Lower leg skin (tissue), 4 donors: Measurements from ENCODE around the gene FNDC3B. TPM values are rescaled to one million over a fixed set of nuclear protein-coding genes. Genes with fewer than 3 reads are reported as not detected.

Experiments used
- DNase-seq, 2 donors: peaks; one replicate each; pipeline ENCODE4 v3.0.0-alpha.2; 2019; ENCODE audit warnings: low spot score in 2 of 2
- H3K4me3 ChIP-seq: fragments of 200-600 bp; sonication (generic); 2 replicates; pipeline ENCODE4 v1.5.1; 2017; ENCODE audit warnings: mild to moderate bottlenecking, low read depth; ENCODE audit not compliant: poor library complexity, severe bottlenecking
- POLR2A ChIP-seq, 2 donors: fragments of 450-650 bp; IDR thresholded peaks; one replicate each; pipeline ENCODE4 v1.6.1; 2016 to 2017; ENCODE audit warnings: antibody characterized with exemption in 2 of 2, mild to moderate bottlenecking in 1 of 2, moderate library complexity in 1 of 2
- WGBS, 2 donors: methylation state at CpG; one replicate each; pipeline ENCODE4 v1.1.5; 2018; 5-methylcytosine and 5-hydroxymethylcytosine counted together
- intact Hi-C: fragments of 100-400 bp; cut with DNase I; formaldehyde crosslinking; loops from one replicate; pipeline ENCODE4 v1.15.0; 2023; ENCODE audit warnings: low total_unique reads
- total RNA-seq, 4 donors: library from RNA; depleted of rRNA; stranded (reverse); fragments of >200 nt; gene quantifications; one replicate each; pipeline ENCODE4 v1.1.0, GENCODE V29; 2016
- TF ChIP-seq, protein P1 (sequence below), 3 donors: fragments of 450-650 bp; IDR thresholded peaks; one replicate each; pipeline ENCODE4 v1.5.1; 2016; ENCODE audit warnings: antibody characterized with exemption in 3 of 3, mild to moderate bottlenecking in 3 of 3, moderate library complexity in 2 of 3

FNDC3B gene
- total RNA-seq, 4 donors from 2014 or later, result 22.9 to 39.3 (median 23.2) TPM

DNA sequence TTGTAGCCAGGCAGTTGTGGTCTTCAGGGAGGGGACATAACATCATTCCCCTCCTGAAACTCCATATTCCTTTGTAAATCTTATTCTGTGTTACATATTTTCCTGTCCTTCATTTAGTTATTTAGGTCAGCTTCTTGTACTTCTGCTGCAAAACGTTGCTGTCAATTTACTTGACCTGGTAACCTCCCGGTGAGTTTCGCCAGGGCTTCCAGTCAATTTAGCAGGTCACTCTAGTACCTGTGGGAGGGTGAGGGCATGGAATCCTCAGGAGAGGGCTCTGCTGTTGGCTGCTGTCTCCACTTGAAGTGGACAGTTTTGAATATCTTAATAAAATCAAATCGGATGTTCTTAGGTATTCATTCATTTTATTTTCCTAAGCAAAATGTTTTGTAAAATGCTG is 29.6 kb downstream of the FNDC3B start:
- H3K4me3 ChIP-seq, result no peak overlapping the region
- TF ChIP-seq POLR2A (IDR thresholded peaks at IDR 0.05), result no peak
- TF ChIP-seq, protein P1, sequence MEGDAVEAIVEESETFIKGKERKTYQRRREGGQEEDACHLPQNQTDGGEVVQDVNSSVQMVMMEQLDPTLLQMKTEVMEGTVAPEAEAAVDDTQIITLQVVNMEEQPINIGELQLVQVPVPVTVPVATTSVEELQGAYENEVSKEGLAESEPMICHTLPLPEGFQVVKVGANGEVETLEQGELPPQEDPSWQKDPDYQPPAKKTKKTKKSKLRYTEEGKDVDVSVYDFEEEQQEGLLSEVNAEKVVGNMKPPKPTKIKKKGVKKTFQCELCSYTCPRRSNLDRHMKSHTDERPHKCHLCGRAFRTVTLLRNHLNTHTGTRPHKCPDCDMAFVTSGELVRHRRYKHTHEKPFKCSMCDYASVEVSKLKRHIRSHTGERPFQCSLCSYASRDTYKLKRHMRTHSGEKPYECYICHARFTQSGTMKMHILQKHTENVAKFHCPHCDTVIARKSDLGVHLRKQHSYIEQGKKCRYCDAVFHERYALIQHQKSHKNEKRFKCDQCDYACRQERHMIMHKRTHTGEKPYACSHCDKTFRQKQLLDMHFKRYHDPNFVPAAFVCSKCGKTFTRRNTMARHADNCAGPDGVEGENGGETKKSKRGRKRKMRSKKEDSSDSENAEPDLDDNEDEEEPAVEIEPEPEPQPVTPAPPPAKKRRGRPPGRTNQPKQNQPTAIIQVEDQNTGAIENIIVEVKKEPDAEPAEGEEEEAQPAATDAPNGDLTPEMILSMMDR (IDR thresholded peaks at IDR 0.05), result no peak
- 70 to 72% methylated on average over 4 of the region's 4 CpGs for WGBS, 2 donors
- no peak for DNase-seq
- intact Hi-C loops, result no loop called here

DNA sequence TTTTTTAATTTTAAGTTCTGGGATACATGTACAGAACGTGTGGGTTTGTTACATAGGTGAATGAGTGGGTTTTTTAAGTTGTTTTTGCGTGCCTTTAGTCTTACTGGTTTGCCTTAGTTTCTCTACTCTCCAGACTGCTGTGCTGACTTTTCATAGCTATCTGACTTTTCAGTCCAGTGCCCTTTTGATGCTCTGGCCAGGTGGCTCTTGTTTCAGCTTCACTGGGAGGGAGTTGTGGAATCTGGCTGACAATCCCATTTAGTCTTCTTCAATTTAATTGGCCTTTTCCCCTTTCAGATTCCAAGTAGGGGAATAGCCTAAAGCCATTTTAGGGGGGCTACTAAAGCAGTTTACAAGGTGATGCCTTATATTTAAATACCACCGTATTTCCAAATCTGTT is 30.1 kb downstream of the FNDC3B start:
- no peak for DNase-seq
- H3K4me3 ChIP-seq, result no peak overlapping the region
- 75 to 87% methylated on average over 3 of the region's 3 CpGs for WGBS, 2 donors
- TF ChIP-seq, protein P1 (IDR thresholded peaks at IDR 0.05), result no peak
- TF ChIP-seq POLR2A (IDR thresholded peaks at IDR 0.05), result no peak
- intact Hi-C loops, result no loop called here

DNA sequence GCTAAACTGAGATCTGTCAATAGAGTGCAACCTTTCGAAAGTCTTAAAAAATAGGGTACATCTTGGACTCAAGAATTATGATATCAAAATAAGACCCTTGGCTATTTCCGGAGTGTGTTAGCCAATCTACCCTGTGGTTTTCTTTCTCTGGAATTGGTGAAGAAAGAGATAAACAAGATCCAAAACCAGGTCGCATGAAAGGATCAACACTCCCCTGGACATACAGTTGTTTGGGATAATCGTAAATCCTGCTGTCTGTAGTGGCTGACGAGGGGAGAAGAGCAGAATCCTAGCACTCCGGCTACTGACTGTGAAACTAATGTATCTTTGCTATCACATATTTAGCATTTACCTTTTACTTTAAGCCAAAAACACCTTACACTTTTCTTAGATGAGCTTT is 30.9 kb downstream of the FNDC3B start:
- 70 to 78% methylated on average over 6 of the region's 6 CpGs for WGBS, 2 donors
- DNase-seq, result no peak
- no peak overlapping the region for H3K4me3 ChIP-seq
- TF ChIP-seq, protein P1 (IDR thresholded peaks at IDR 0.05), result no peak
- no peak for TF ChIP-seq POLR2A (IDR thresholded peaks at IDR 0.05)
- intact Hi-C loops, result no loop called here

DNA sequence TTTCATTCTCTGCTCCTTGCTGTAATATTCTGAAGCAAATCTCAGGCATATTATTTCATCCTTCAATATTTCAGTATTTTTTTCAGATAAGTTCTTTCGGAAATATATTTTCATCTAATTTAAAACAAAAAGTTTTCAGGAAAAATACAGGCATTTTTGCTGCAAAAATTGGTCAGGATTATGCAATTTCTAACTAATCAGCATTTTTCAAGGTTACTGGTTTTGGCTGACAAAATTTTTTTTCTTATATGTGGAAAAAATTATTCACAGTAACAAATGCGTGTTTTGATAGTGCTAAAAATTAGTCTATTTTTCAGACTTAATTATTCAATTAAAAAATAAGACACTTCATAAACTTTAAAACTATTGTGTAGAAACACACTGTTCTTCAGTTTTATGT is 31.4 kb downstream of the FNDC3B start:
- no peak overlapping the region for H3K4me3 ChIP-seq
- DNase-seq, result no peak
- intact Hi-C loops, result no loop called here
- WGBS, 2 donors, result 67 to 81% methylated on average over 2 of the region's 2 CpGs
- TF ChIP-seq, protein P1 (IDR thresholded peaks at IDR 0.05), result no peak
- TF ChIP-seq POLR2A (IDR thresholded peaks at IDR 0.05), result no peak

DNA sequence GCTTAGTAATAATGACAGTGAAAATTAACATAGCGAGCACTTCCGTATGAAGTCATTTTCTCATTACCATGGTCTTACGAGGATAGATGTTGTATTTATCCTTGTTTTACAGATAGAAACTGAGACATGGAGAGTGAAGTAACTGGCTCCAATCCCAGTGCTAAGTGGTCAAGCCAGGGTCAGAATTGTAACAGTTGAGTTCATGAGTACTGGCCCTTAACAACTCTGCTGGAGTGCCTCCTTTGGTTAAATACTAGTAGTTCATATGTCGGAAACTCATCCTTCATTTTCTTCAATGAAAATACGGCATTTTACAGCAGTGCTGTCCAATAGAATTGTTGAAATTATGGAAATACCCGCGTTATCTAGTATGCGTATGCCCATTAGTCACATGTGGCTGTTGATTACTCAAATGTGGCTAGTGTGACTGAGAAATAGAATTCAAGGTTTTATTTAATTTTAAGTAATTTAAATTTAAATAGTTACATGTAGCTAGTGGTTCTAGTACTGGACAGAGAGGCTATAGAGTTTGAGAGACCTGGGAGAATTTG is 32.5 kb downstream of the FNDC3B start:
- TF ChIP-seq POLR2A (IDR thresholded peaks at IDR 0.05), result no peak
- TF ChIP-seq, protein P1 (IDR thresholded peaks at IDR 0.05), result no peak
- no peak for DNase-seq
- 93 to 94% methylated on average over 8 of the region's 8 CpGs for WGBS, 2 donors
- intact Hi-C loops, result no loop called here
- no peak overlapping the region for H3K4me3 ChIP-seq

DNA sequence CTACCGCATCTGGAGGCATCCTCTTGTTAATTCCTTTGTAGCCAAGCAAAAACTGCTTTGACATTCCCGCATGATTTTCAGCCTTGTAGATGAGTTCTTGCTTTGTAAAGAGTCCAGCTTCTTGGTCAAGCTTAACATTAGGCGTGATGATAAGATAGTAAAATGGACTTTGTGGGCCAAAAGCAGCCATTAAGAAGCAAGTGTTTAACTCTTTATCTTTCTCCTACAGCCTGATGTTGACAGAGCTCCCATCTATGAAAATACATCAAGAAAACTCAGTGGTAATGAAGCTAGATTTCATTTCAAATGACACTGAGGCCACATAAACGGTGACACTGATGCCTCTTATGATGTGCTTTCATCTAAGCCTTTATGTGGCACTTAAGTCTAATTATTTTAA is 33.2 kb downstream of the FNDC3B start:
- 89 to 95% methylated on average over 4 of the region's 4 CpGs for WGBS, 2 donors
- H3K4me3 ChIP-seq, result no peak overlapping the region
- intact Hi-C loops, result no loop called here
- no peak for DNase-seq
- TF ChIP-seq, protein P1 (IDR thresholded peaks at IDR 0.05), result no peak
- no peak for TF ChIP-seq POLR2A (IDR thresholded peaks at IDR 0.05)
